Activated naive CD4-positive, alpha-beta T cell (primary cell): ENCODE data around the gene DCST2.

ENCODE experiments used
- DNase-seq, 4 experiments: peaks; one replicate each; lab custom pipeline; 2025; lab: John Stamatoyannopoulos, UW

DCST2 gene

GRCh38 chr1:155009742-155010141 lies 23.8 kb downstream of the DCST2 start:
- no peak for DNase-seq

- no peak for DNase-seq
Measured at GRCh38 chr1:155009221-155009711, 24.3 kb downstream of the DCST2 start.

- peak in 1 of 4 experiments; percentile 26 for DNase-seq
Measured at GRCh38 chr1:155008015-155008941, 25.3 kb downstream of the DCST2 start.

- DNase-seq: no peak
Measured at GRCh38 chr1:155007251-155007828, 26.2 kb downstream of the DCST2 start.

GRCh38 chr1:155006601-155007101 lies 26.9 kb downstream of the DCST2 start:
- DNase-seq: no peak

GRCh38 chr1:155005076-155006011 lies 28.2 kb downstream of the DCST2 start:
- DNase-seq: no peak

- no peak for DNase-seq
Measured at GRCh38 chr1:155004352-155005075, 29.1 kb downstream of the DCST2 start.

- DNase-seq: no peak
Measured at GRCh38 chr1:155003766-155004351, 29.7 kb downstream of the DCST2 start.

GRCh38 chr1:155003227-155003765 lies 30.3 kb downstream of the DCST2 start:
- no peak for DNase-seq

GRCh38 chr1:155002464-155003226 lies 30.9 kb downstream of the DCST2 start, which contains the start of gene ZBTB7B:
Gene ZBTB7B (plus strand): TSS chr1:155002802. CDS start chr1:155014661, 11,859 bp downstream.
- no peak for DNase-seq

- DNase-seq: peak; percentile 86 to 95 (median 90)
Measured at GRCh38 chr1:155001675-155002463, 31.7 kb downstream of the DCST2 start.

- no peak for DNase-seq
Measured at GRCh38 chr1:155001425-155001674, 32.2 kb downstream of the DCST2 start.

GRCh38 chr1:155000726-155001424 lies 32.7 kb downstream of the DCST2 start:
- DNase-seq: peak; percentile 52 to 59 (median 55)

GRCh38 chr1:155000411-155000725 lies 33.2 kb downstream of the DCST2 start:
- DNase-seq: no peak

GRCh38 chr1:154999571-155000410 lies 33.8 kb downstream of the DCST2 start:
- DNase-seq: no peak

- peak in 3 of 4 experiments; percentile 30 to 56 (median 43) for DNase-seq
Measured at GRCh38 chr1:154998818-154999570, 34.6 kb downstream of the DCST2 start.
